IMR-90 (cell line): ENCODE measurements around the gene JAKMIP1. TPM values are rescaled to one million over a fixed set of nuclear protein-coding genes. Genes with fewer than 3 reads are reported as not detected.

Experiments
- ATAC-seq: fragments of 200-7000 bp; cut with Tn5 transposase; 2 replicates; pipeline ENCODE4 v1.9.1; 2020; ENCODE audit warnings: low read depth, mild to moderate bottlenecking, moderate library complexity
- BruUV-seq: library from RNA; stranded (reverse); fragments of 400-500 nt; replicated peaks from 2 replicates; lab custom pipeline; 2021; lab: Mats Ljungman, UMichigan
- CTCF ChIA-PET: fragments of 300-600 bp; formaldehyde crosslinking; extraction: SDS; loops from one replicate; lab custom pipeline; 2021; ENCODE audit warnings: antibody characterized with exemption; lab: Yijun Ruan, JAX
- POLR2A ChIA-PET: fragments of 300-600 bp; sonication (Branson Sonifier 250); formaldehyde crosslinking; loops from one replicate; lab custom pipeline; 2022; ENCODE audit warnings: antibody characterized with exemption; ENCODE audit not compliant: unreplicated experiment; lab: Charles Lee
- DNase-seq: peaks from one replicate; pipeline ENCODE4 v3.0.0; 2013
- H2AFZ ChIP-seq: replicated peaks from 2 replicates; pipeline ENCODE3; 2013; ENCODE audit warnings: low read length, mild to moderate bottlenecking; ENCODE audit not compliant: poor library complexity
- H2AK5ac ChIP-seq: 2 replicates; pipeline ENCODE4 v1.6.1; 2013; ENCODE audit warnings: low read depth, low read length, inconsistent platforms
- H2AK9ac ChIP-seq: replicated peaks from 2 replicates; pipeline ENCODE3; 2013; ENCODE audit warnings: mild to moderate bottlenecking, low read depth, low read length, moderate library complexity; ENCODE audit not compliant: poor library complexity
- H2BK120ac ChIP-seq: 2 replicates; pipeline ENCODE4 v1.6.1; 2013; ENCODE audit warnings: low read depth, low read length, inconsistent platforms
- H2BK15ac ChIP-seq: 3 replicates; pipeline ENCODE4 v1.6.1; 2013; ENCODE audit warnings: low read depth, low read length, inconsistent platforms
- H2BK20ac ChIP-seq: 2 replicates; pipeline ENCODE4 v1.6.1; 2013; ENCODE audit warnings: low read depth, mild to moderate bottlenecking, inconsistent platforms, low read length, moderate library complexity
- H2BK5ac ChIP-seq: 2 replicates; pipeline ENCODE4 v1.6.1; 2013; ENCODE audit warnings: mild to moderate bottlenecking, low read depth, low read length, inconsistent platforms; ENCODE audit not compliant: poor library complexity, severe bottlenecking
- H3K14ac ChIP-seq: replicated peaks from 2 replicates; pipeline ENCODE4 v1.6.1; 2013; ENCODE audit warnings: low read depth, low read length, inconsistent platforms
- H3K18ac ChIP-seq: 2 replicates; pipeline ENCODE4 v1.6.1; 2013; ENCODE audit warnings: low read depth, low read length, control low read depth
- H3K23ac ChIP-seq: 2 replicates; pipeline ENCODE4 v1.6.1; 2013; ENCODE audit warnings: low read depth, low read length, inconsistent platforms
- H3K27ac ChIP-seq: 2 replicates; pipeline ENCODE4 v1.5.1; 2013; ENCODE audit warnings: mild to moderate bottlenecking, control low read depth, low read length; ENCODE audit not compliant: insufficient read depth
- H3K27me3 ChIP-seq: 2 replicates; pipeline ENCODE4 v1.6.1; 2013; ENCODE audit warnings: low read length; ENCODE audit not compliant: control insufficient read depth, insufficient read depth
- H3K36me3 ChIP-seq: 2 replicates; pipeline ENCODE4 v1.6.1; 2013; ENCODE audit warnings: low read length, mixed read lengths; ENCODE audit not compliant: control insufficient read depth, insufficient read depth
- H3K4ac ChIP-seq: 2 replicates; pipeline ENCODE4 v1.6.1; 2013; ENCODE audit warnings: low read depth, low read length, inconsistent platforms
- H3K4me1 ChIP-seq: 2 replicates; pipeline ENCODE4 v1.6.1; 2013; ENCODE audit warnings: low read length, mixed read lengths; ENCODE audit not compliant: control insufficient read depth, insufficient read depth
- H3K4me2 ChIP-seq: 2 replicates; pipeline ENCODE4 v1.6.1; 2013; ENCODE audit warnings: low read depth, mild to moderate bottlenecking, control low read depth, low read length, moderate library complexity
- H3K4me3 ChIP-seq: 2 replicates; pipeline ENCODE4 v1.5.1; 2013; ENCODE audit warnings: low read depth, mild to moderate bottlenecking, control low read depth, low read length, moderate library complexity; ENCODE audit not compliant: insufficient read depth
- H3K56ac ChIP-seq: 2 replicates; pipeline ENCODE4 v1.6.1; 2013; ENCODE audit warnings: low read length, inconsistent platforms; ENCODE audit not compliant: insufficient read depth; ENCODE audit errors: extremely low read depth
- H3K79me1 ChIP-seq, 2 experiments: 2 replicates each; pipeline ENCODE4 v1.6.1; 2013; ENCODE audit warnings: low read length in 2 of 2, inconsistent platforms in 1 of 2, low read depth in 1 of 2
- H3K9ac ChIP-seq: 2 replicates; pipeline ENCODE4 v1.6.1; 2013; ENCODE audit warnings: low read depth, low read length, control low read depth
- H3K9me1 ChIP-seq: 2 replicates; pipeline ENCODE4 v1.6.1; 2013; ENCODE audit warnings: low read length, inconsistent platforms; ENCODE audit not compliant: insufficient read depth
- H3K9me3 ChIP-seq: 2 replicates; pipeline ENCODE4 v1.6.1; 2013; ENCODE audit warnings: low read length; ENCODE audit not compliant: control insufficient read depth, insufficient read depth
- H4K20me1 ChIP-seq: 2 replicates; pipeline ENCODE4 v1.6.1; 2013; ENCODE audit warnings: low read length, inconsistent platforms; ENCODE audit not compliant: insufficient read depth
- H4K5ac ChIP-seq: 2 replicates; pipeline ENCODE4 v1.6.1; 2013; ENCODE audit warnings: mild to moderate bottlenecking, low read depth, low read length, control low read depth
- H4K8ac ChIP-seq, 2 experiments: 2 replicates each; pipeline ENCODE4 v1.6.1; 2013; ENCODE audit warnings: low read depth in 2 of 2, low read length in 2 of 2, control low read depth in 1 of 2, inconsistent platforms in 1 of 2
- H4K91ac ChIP-seq: 2 replicates; pipeline ENCODE4 v1.6.1; 2013; ENCODE audit warnings: low read depth, low read length, inconsistent platforms; ENCODE audit not compliant: insufficient read depth
- CEBPB ChIP-seq: IDR thresholded peaks from 2 replicates; pipeline ENCODE4 v1.6.1; 2012; ENCODE audit warnings: low read depth, low read length, improper control_type of control experiment
- CHD1 ChIP-seq: IDR thresholded peaks from 2 replicates; pipeline ENCODE4 v1.6.1; 2012; ENCODE audit warnings: low read depth, low read length, improper control_type of control experiment
- NFE2L2 ChIP-seq: fragments of 150-350 bp; IDR thresholded peaks from 2 replicates; pipeline ENCODE4 v1.6.1; 2016; ENCODE audit warnings: low read depth, mild to moderate bottlenecking, low read length
- POLR2A ChIP-seq: IDR thresholded peaks from 2 replicates; pipeline ENCODE4 v1.6.1; 2012; ENCODE audit warnings: mild to moderate bottlenecking, low read depth, low read length
- RAD21 ChIP-seq: IDR thresholded peaks from 2 replicates; pipeline ENCODE4 v1.6.1; 2012; ENCODE audit warnings: low read length, improper control_type of control experiment
- WGBS, 2 experiments: methylation state at CpG; one replicate each; pipeline versions ENCODE4 v1.1.5 to v1.1.7; 2013; ENCODE audit warnings: missing lambda C conversion rate in 2 of 2; ENCODE audit not compliant: insufficient read length in 1 of 2; ENCODE audit errors: extremely low coverage in 2 of 2; 5-methylcytosine and 5-hydroxymethylcytosine counted together
- dilution Hi-C: fragments of 300-500 bp; cut with HindIII; formaldehyde crosslinking; loops from one replicate; pipeline ENCODE4 v1.14.3; 2018; ENCODE audit warnings: low sequenced_read_pairs; ENCODE audit not compliant: unreplicated experiment
- in situ Hi-C: fragments of 300-500 bp; cut with MboI; formaldehyde crosslinking; loops from 3 replicates; pipeline ENCODE4 v1.14.3; 2019; ENCODE audit warnings: low sequenced_read_pairs, inconsistent platforms, mixed read lengths
- intact Hi-C: fragments of 100-400 bp; cut with micrococcal nuclease; formaldehyde crosslinking; loops from 2 replicates; pipeline ENCODE4 v1.10.0; 2022
- polyA plus RNA-seq, 3 experiments: library from polyadenylated mRNA; depleted of rRNA; stranded (reverse); fragments of >200 nt; gene quantifications; 2 replicates each; pipeline ENCODE4 v1.2.3, GENCODE V29; 2012; ENCODE audit warnings: low replicate concordance in 1 of 3
- total RNA-seq: library from RNA; depleted of rRNA; stranded (reverse); fragments of >200 nt; gene quantifications from 2 replicates; pipeline ENCODE4 v1.2.3, GENCODE V29; 2012

The JAKMIP1 gene
- total and polyA plus RNA-seq, 2 of the 4 experiments (the other 2 are of a cell fraction) = not detected

GRCh38 chr4:6071191-6071958 lies 129.0 kb downstream of the JAKMIP1 start:
- Histone ChIP-seq H3K4me3 (no peak overlapping the region), H4K91ac (no peak overlapping the region), H4K5ac (no peak overlapping the region), H3K14ac (no peak overlapping the region), H2BK5ac (no peak overlapping the region), H3K36me3 (no peaks in the 10 kb centered on the region), H3K18ac (no peak overlapping the region), H2AK9ac (no peak overlapping the region), H2AK5ac (no peak overlapping the region), H3K4ac (no peak overlapping the region), H3K4me1 (no peaks in the 10 kb centered on the region), H3K23ac (no peak overlapping the region), H3K4me2 (no peak overlapping the region), H4K20me1 (no peaks in the 10 kb centered on the region), H3K9ac (no peak overlapping the region), H3K9me1 (no peaks in the 10 kb centered on the region), H2BK15ac (no peak overlapping the region), H3K9me3 (peaks cover 5% of the 10 kb centered on the region; the same call in 1 of the 2 replicates), H3K27me3 (no peaks in the 10 kb centered on the region), H2BK120ac (no peak overlapping the region), H4K8ac (no peak overlapping the region), H3K79me1 (no peaks in the 10 kb centered on the region), H2AFZ (no peak overlapping the region), H2BK20ac (no peak overlapping the region), H3K56ac (no peak overlapping the region), H3K27ac (no peak overlapping the region)
- ChIA-PET CTCF (no interaction called here), POLR2A (no interaction called here)
- no TSS peak for BruUV-seq
- WGBS, 2 experiments = 49% methylated on average over 5 of the region's 14 CpGs; no CpG with 5 or more reads in 1 of the 2 experiments
- TF ChIP-seq RAD21 = no peak
- no peak for TF ChIP-seq POLR2A
- TF ChIP-seq CHD1 = no peak
- no peak for TF ChIP-seq NFE2L2
- TF ChIP-seq CEBPB = no peak
- intact Hi-C loops = no loop called here
- dilution Hi-C loops = no loop called here
- in situ Hi-C loops = no loop called here
- DNase-seq (no peak), ATAC-seq (no peak)
